ENCODE results near the gene NEXN.

DNA sequence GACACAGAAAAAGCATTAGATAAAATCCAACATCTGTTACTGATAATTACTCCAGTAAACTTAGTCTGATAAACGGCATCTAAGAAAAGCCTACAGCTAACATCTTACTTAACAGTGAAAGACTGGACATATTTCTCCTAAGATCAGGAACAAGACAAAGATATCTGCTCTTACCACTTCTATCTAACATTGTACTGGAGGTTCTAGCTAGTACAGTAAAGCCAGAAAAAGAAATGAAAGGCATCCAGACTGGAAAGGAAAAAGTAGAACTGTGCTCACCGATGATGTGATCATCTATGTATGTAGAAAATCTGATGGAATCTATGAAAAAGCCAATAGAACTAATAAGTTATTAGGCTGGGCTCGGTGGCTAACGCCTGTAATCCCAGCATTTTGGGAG is 21.7 kb downstream of the NEXN start:
- TF ChIP-seq, protein P1, sequence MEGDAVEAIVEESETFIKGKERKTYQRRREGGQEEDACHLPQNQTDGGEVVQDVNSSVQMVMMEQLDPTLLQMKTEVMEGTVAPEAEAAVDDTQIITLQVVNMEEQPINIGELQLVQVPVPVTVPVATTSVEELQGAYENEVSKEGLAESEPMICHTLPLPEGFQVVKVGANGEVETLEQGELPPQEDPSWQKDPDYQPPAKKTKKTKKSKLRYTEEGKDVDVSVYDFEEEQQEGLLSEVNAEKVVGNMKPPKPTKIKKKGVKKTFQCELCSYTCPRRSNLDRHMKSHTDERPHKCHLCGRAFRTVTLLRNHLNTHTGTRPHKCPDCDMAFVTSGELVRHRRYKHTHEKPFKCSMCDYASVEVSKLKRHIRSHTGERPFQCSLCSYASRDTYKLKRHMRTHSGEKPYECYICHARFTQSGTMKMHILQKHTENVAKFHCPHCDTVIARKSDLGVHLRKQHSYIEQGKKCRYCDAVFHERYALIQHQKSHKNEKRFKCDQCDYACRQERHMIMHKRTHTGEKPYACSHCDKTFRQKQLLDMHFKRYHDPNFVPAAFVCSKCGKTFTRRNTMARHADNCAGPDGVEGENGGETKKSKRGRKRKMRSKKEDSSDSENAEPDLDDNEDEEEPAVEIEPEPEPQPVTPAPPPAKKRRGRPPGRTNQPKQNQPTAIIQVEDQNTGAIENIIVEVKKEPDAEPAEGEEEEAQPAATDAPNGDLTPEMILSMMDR (IDR thresholded peaks at IDR 0.05; ENCODE audit: control extremely low read depth in 1 of 3, insufficient read depth in 1 of 3, low read depth in 1 of 3, low read length in 3 of 3) = no peak
- TF ChIP-seq, protein P2, sequence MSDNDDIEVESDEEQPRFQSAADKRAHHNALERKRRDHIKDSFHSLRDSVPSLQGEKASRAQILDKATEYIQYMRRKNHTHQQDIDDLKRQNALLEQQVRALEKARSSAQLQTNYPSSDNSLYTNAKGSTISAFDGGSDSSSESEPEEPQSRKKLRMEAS (IDR thresholded peaks at IDR 0.05) = no peak
- TF ChIP-seq CHD2 (IDR thresholded peaks at IDR 0.05; ENCODE audit: low read length) (no peak), POLR2A (IDR thresholded peaks at IDR 0.05; ENCODE audit: control extremely low read depth in 1 of 2, low read depth in 2 of 2, low read length in 2 of 2) (no peak)
- TF ChIP-seq, protein P3, sequence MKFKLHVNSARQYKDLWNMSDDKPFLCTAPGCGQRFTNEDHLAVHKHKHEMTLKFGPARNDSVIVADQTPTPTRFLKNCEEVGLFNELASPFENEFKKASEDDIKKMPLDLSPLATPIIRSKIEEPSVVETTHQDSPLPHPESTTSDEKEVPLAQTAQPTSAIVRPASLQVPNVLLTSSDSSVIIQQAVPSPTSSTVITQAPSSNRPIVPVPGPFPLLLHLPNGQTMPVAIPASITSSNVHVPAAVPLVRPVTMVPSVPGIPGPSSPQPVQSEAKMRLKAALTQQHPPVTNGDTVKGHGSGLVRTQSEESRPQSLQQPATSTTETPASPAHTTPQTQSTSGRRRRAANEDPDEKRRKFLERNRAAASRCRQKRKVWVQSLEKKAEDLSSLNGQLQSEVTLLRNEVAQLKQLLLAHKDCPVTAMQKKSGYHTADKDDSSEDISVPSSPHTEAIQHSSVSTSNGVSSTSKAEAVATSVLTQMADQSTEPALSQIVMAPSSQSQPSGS (IDR thresholded peaks at IDR 0.05; ENCODE audit: low read length) = no peak
